ENCODE results near the gene PNPLA6. TPM values are rescaled to one million over a fixed set of nuclear protein-coding genes. Genes with fewer than 3 reads are reported as not detected.

Gene PNPLA6
- total RNA-seq, 1 donor from 2014 or later: 129 TPM

- no peak overlapping the region for H3K27ac Mint-ChIP-seq (ENCODE audit: unreplicated experiment)
- peaks cover 8% of the 10 kb centered on the region for H3K27me3 Mint-ChIP-seq (ENCODE audit: unreplicated experiment)
- no peak for TF ChIP-seq CTCF (IDR thresholded peaks at IDR 0.05; ENCODE audit: unreplicated experiment)
- peaks cover 3% of the 10 kb centered on the region for H3K36me3 Mint-ChIP-seq (ENCODE audit: low read depth, unreplicated experiment)
- DNase-seq (ENCODE audit: low spot score): no peak
- no peak overlapping the region for H3K4me3 Mint-ChIP-seq (ENCODE audit: unreplicated experiment)
- H3K4me1 Mint-ChIP-seq (ENCODE audit: unreplicated experiment): no peaks in the 10 kb centered on the region
- no peaks in the 10 kb centered on the region for H3K9me3 Mint-ChIP-seq (ENCODE audit: unreplicated experiment)
These were observed 75.1 kb downstream of the PNPLA6 start for GRCh38 chr19:7610491-7611240.

Other genes starting within 250 kb of the PNPLA6 start
- 28.9 TPM for gene INSR, start 241.3 kb upstream of the PNPLA6 start, total RNA-seq (ENCODE audit: unreplicated experiment)
- gene ARHGEF18, start 186.8 kb upstream of the PNPLA6 start, total RNA-seq (ENCODE audit: unreplicated experiment): 30.5 TPM
- gene PEX11G, start 46.7 kb upstream of the PNPLA6 start, total RNA-seq (ENCODE audit: unreplicated experiment): 3.8 TPM
- gene ZNF358, start 19.6 kb upstream of the PNPLA6 start, total RNA-seq (ENCODE audit: unreplicated experiment): 87.4 TPM
- 24.2 TPM for gene MCOLN1, start 13.1 kb upstream of the PNPLA6 start, total RNA-seq (ENCODE audit: unreplicated experiment)
- gene CAMSAP3, start 60.1 kb downstream of the PNPLA6 start, total RNA-seq (ENCODE audit: unreplicated experiment): 9.3 TPM
- 46.1 TPM for gene XAB2, start 93.8 kb downstream of the PNPLA6 start, total RNA-seq (ENCODE audit: unreplicated experiment)
- 122 TPM for gene PET100, start 94.1 kb downstream of the PNPLA6 start, total RNA-seq (ENCODE audit: unreplicated experiment)
- gene PCP2, start 98.0 kb downstream of the PNPLA6 start, total RNA-seq (ENCODE audit: unreplicated experiment): not detected
- 42.2 TPM for gene STXBP2, start 101.4 kb downstream of the PNPLA6 start, total RNA-seq (ENCODE audit: unreplicated experiment)
- not detected for gene RETN, start 133.3 kb downstream of the PNPLA6 start, total RNA-seq (ENCODE audit: unreplicated experiment)
- not detected for gene MCEMP1, start 141.4 kb downstream of the PNPLA6 start, total RNA-seq (ENCODE audit: unreplicated experiment)
- gene TRAPPC5, start 145.1 kb downstream of the PNPLA6 start, total RNA-seq (ENCODE audit: unreplicated experiment): 82.0 TPM
- gene FCER2, start 166.4 kb downstream of the PNPLA6 start, total RNA-seq (ENCODE audit: unreplicated experiment): not detected
- gene CLEC4G, start 196.4 kb downstream of the PNPLA6 start, total RNA-seq (ENCODE audit: unreplicated experiment): not detected
- not detected for gene CD209, start 211.8 kb downstream of the PNPLA6 start, total RNA-seq (ENCODE audit: unreplicated experiment)
- gene CLEC4M, start 227.5 kb downstream of the PNPLA6 start, total RNA-seq (ENCODE audit: unreplicated experiment): not detected

All from endothelial cell (in vitro differentiated cells).